ELF-1 (cell line): ENCODE data around the gene COA8.

ENCODE experiments used
- DNase-seq: peaks from one replicate; pipeline ENCODE4 v3.0.0-alpha.2; 2016; ENCODE audit warnings: low read depth, low spot score

The COA8 gene

GRCh38 chr14:103536693-103537092 is 26.1 kb upstream of the COA8 start:
- DNase-seq: no peak

DNA sequence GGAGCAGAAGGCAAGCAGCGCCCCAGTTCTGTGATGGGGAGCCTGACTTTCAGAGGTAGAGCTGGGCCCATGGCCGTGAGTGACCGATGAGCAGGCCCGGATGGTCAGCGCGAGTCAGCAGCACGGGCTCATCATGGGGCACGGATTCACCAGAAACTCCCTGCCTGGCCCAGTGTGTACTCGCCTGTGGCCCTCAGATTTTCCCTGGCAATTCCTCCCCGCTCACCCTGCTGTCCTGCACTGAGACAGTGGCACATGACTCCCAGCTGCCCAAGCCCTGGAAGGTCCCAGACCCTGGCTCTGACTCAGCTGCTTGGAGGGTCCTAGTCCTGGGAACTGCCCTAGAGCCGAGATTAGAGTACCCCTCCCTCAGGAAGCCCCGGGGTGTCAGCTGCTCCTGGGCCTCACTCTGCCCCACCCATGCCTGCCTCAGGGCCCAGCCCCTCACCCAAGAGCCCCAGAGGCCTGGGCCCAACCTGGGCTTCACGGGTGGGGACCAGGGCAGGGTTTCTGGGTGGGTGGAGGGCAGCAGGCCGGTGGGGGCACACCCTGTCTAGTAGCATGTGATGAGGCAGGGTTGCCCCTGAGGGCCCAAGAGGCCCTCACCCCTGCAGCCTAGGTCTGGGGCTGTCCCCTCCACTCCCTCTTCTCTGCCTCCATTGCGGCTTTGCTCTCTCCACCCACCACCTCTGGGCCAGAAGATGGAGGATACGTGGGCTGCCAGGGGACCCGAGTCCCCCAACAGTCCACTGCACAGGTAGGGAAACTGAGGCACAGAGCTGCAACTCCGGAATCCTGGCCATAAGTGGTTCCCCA is 25.4 kb upstream of the COA8 start:
- no peak for DNase-seq

DNA sequence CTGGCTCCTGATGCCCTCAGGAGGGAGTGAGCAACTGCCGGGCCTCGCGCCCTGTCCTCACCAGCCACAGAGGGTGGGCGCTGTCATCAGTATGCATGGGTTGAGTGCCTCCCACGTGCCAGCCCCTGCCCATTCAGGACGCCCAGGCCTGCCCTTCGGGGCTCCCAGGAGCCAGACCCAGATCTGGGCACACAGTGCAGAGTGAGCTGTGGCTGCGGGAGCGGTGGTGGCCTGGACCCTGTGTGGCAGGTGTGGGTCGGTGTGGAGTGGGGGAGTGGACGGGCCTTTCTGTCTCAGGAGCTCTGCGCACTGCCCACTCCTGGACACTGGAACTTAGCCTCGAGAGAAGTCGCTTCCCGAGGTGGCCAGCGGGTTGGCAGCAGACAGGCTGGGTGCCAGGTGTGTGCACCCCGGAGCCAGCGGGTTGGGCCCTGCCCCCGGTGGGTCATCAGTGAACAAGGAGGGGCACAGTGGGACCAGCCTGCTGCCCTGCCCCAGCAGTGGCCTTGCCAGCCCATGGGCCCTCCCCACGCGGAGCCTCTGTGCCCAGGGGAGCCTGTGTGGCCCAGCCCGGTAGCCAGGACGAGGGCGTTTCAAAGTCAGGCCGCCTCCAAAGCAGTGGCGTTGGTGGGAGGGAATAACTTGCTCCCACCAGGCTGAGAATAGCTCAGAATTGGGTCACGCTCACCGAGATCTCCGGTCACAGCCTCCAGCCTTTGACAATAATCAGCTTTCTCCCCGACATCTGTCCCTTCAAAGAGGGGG is 24.3 kb upstream of the COA8 start:
- no peak for DNase-seq

DNA sequence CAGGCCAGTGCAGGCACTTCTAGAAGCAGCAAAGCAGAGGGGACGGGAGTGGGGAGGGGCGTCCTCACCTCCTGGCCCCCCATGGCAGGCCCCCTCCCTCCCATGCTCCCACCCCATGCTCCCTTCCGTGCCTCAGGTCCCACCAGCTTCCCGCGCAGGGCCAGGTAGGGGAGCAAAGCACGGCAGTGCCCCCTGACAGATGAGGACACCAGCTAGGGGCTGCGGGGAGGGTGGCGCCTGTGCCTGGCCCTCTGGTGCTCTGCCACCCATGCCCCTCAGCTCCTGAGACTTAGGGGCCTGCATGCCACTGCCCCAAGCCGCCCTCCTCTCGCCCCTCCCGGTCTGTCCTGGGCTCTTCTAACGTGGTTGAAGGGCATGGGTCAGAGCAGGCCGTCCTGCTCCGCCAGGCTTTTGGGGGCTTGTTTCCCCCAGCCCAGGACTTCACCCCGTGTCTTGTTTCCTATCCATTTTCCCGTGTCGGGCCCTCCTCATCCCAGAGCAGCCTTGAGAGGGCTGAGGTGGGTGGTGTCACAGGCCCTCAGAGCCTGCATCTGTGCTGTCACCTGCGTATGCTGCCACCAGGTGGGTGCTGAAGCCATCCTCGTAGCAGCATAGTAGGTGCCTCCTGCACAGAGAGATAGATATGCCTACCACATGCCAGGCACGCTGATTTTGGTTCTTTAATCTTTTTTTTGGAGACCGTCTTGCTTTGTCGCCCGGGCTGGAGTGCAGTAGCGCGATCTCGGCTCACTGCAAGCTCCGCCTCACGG is 23.5 kb upstream of the COA8 start:
- DNase-seq: no peak

GRCh38 chr14:103540821-103541708 is 21.7 kb upstream of the COA8 start:
- DNase-seq: no peak

DNA sequence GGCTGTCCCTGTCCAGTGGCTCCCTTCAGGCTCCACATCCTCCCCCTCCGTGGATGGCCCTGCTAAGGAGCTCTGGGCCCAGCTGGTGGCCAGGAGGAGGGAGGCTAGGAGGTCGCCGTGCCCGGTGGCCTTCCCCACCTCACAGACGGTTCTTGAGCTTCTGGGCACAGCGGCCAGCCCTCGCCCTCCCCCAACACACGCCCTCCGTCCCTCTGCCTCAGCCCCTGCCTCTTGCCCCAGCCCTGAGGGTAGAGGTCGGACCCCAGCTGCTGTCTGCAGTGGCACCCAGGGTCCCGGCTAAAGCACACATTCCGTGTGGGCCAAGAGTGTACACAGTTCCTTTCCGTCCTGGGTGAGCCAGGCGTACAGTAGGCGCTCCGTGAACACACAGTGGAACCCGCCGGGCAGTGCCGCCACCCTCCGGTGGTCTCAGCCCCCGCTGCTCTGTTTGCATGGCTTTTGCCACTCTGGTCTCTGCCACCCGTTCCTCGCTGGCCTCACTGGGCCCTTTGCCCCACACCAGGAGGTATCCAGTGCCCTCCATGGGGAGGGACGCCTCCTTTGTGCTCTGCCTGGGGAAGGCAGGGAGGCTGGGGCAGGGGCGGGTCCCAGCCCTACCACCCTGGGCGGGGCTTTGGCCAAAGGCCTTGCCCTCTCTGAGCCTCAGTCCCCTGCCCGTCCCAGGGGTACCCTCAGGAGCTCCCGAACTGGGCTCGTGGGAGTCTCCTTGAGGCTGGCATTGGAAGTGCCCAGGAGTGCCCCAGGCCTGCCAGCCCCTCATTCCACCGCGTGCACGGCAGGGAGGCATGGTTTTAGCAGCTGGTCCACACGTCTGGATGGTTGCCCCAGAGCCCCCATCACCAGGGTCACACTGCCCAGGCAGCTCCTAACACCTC is 20.8 kb upstream of the COA8 start:
- DNase-seq: no peak

GRCh38 chr14:103542605-103543088 is 20.1 kb upstream of the COA8 start:
- peak; percentile 91 for DNase-seq

- no peak for DNase-seq
Observed at GRCh38 chr14:103543140-103543539, 19.6 kb upstream of the COA8 start.

- DNase-seq: no peak
Observed at GRCh38 chr14:103543721-103544387, 18.9 kb upstream of the COA8 start.

GRCh38 chr14:103544388-103545218 is 18.2 kb upstream of the COA8 start:
- DNase-seq: no peak

GRCh38 chr14:103545219-103545914 is 17.4 kb upstream of the COA8 start:
- DNase-seq: no peak

DNA sequence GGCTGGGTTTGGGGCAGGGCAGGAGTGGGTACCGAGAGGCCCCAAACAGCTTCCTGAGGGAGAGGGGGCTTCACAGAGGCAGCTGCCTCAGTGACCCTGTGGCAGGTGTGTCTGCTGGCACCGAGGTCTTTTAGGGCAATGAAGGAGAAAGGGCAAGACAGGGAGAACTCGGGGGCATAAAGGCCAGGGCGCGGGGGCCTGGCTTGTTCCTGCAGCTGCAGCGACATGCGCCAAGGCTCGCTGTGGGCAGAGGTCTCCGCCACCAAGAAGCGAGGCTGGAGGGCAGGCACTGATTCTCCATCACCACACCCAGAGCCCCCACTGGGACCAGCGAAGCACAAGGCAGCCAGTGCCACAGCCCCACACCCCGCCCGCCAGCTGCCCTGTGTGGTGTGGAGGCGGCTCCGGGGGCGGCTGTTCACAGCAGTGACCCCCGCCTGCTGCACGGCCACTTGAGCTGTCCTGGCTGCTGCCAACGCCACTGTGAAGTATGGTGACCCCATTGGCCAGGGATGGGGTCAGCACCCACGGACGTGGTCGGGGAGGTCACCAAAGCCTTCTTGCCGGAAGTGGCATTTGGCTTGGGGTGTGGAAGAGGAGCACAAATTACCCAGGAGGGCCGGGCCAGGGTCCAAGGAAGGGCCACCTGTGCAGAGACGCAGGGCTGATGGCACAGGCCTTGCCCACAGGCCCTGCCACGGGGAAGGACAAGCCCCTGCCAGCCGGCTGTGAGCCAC is 16.7 kb upstream of the COA8 start:
- no peak for DNase-seq

- DNase-seq: peak; percentile 76
Observed at GRCh38 chr14:103546652-103547454, 15.9 kb upstream of the COA8 start.

GRCh38 chr14:103547455-103547940 is 15.3 kb upstream of the COA8 start:
- no peak for DNase-seq

DNA sequence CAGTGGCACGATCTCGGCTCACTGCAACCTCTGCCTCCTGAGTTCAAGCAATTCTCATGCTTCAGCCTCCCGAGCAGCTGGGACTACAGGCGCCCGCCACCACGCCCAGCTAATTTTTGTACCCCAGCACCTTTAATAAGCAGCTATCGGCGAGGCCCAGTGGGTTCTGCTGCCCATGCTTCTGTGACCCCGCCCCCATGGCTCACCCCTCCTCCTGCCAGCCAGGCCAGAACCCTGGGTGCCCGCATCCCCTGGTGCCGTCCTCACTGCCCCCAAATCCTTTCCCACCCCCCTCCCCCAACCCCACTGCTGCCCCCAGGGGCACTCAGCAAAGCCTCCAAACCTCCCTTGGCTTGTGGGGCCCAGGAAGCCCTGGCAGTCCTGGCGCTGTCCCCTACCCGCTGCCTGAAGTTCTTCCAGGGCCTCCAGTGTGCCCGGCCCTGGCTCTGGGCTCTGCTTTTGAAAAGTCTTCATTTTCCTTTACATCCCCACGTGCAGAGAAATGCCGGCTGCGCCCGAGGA is 14.8 kb upstream of the COA8 start:
- DNase-seq: no peak
